ENCODE measurements around the gene SPSB2.
"Not testable (repeated sequence)": the region's sequence is repeated elsewhere in the genome, so short reads cannot be mapped to it uniquely, and the experiment has no call there.

SPSB2 gene

GRCh38 chr12:6915789-6916285 is 42.7 kb upstream of the SPSB2 start:
- peak overlapping the region; percentile 70; the same call in 1 of the 2 replicates for H3K4me3 ChIP-seq (ENCODE audit: low read length)
- DNase-seq (ENCODE audit: low read depth) = no peak
- TF ChIP-seq, protein P1, sequence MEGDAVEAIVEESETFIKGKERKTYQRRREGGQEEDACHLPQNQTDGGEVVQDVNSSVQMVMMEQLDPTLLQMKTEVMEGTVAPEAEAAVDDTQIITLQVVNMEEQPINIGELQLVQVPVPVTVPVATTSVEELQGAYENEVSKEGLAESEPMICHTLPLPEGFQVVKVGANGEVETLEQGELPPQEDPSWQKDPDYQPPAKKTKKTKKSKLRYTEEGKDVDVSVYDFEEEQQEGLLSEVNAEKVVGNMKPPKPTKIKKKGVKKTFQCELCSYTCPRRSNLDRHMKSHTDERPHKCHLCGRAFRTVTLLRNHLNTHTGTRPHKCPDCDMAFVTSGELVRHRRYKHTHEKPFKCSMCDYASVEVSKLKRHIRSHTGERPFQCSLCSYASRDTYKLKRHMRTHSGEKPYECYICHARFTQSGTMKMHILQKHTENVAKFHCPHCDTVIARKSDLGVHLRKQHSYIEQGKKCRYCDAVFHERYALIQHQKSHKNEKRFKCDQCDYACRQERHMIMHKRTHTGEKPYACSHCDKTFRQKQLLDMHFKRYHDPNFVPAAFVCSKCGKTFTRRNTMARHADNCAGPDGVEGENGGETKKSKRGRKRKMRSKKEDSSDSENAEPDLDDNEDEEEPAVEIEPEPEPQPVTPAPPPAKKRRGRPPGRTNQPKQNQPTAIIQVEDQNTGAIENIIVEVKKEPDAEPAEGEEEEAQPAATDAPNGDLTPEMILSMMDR (conservative IDR thresholded peaks at IDR 0.05; ENCODE audit: low read length) = no peak

DNA sequence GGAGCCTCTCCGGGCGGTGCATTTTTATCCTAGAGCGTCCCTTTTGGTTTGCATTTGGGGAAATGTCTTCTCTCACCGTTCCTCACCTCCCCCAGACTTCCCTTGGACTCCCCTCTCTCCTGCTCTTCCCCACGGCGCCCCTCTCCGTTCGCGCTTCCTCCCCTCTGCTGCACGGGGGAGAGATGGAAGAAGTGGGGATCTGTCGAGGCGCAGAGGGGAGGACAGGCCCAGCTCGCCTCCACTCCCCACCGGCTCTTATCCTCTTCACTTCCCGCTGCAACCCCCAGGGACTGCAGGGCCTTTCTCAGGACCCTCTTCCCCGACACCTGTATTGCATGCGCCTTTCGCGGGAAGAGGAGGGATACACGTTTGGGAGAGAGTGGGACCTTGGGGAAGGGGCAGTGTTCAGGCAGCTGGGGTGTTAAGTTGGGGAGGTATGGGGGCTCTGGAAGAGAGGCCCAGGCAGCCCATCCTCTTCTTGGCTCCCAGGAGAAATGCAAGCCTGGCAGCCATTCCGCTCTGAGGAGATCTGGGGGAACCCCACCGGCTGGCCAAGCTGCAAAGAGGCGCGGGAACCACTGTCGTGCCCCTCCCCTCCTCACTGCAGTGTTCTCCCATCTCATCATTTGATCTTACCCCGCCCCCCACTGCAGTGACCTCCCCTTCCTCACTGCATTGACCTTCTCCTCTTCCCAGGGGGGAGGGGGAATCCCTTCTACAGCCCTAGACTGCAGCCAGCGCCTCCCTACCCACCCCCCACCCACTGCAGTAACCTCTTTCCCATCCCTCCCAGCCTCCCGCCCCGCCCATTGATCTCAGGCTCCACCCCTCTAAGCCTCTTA is 42.1 kb upstream of the SPSB2 start:
- H3K4me3 ChIP-seq (ENCODE audit: low read length) = peak overlapping the region; percentile 70
- TF ChIP-seq, protein P1 (conservative IDR thresholded peaks at IDR 0.05; ENCODE audit: low read length) = no peak
- DNase-seq (ENCODE audit: low read depth) = no peak

GRCh38 chr12:6914246-6914946 is 41.3 kb upstream of the SPSB2 start, which contains the start of gene ENO2:
TSS of gene ENO2 (plus strand) at chr12:6914580. CDS start at chr12:6915833, 1,253 bp downstream.
- TF ChIP-seq, protein P1 (conservative IDR thresholded peaks at IDR 0.05; ENCODE audit: low read length) = no peak
- peak within 1 kb of the TSS; percentile 70 for H3K4me3 ChIP-seq (ENCODE audit: low read length)
- DNase-seq (ENCODE audit: low read depth) = peak; percentile 61

- no peak for DNase-seq (ENCODE audit: low read depth)
- TF ChIP-seq, protein P1 (conservative IDR thresholded peaks at IDR 0.05; ENCODE audit: low read length) = no peak
- H3K4me3 ChIP-seq (ENCODE audit: low read length) = no peak overlapping the region
These were observed 39.2 kb upstream of the SPSB2 start for GRCh38 chr12:6912164-6912935.

GRCh38 chr12:6909421-6910145 is 36.5 kb upstream of the SPSB2 start:
- no peak overlapping the region for H3K4me3 ChIP-seq (ENCODE audit: low read length)
- TF ChIP-seq, protein P1 (conservative IDR thresholded peaks at IDR 0.05; ENCODE audit: low read length) = no peak
- DNase-seq (ENCODE audit: low read depth) = no peak

DNA sequence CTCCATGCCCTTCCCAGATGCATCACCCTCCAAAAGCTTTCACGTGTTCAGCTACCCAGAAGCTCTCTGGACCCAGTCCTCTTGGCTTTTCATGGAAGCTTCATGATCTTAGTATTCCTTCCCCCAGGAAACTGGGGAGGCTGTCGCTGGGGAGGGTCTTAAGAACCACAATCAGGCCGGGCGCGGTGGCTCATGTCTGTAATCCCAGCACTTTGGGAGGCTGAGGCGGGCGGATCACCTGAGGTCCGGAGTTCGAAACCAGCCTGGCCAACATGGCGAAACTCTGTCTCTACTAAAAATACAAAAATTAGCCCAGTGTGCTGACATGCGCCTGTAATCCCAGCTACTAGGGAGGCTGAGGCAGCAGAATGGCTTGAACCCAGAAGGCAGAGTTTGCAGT is 35.0 kb upstream of the SPSB2 start:
- not testable (repeated sequence) for DNase-seq (ENCODE audit: low read depth); H3K4me3 ChIP-seq (ENCODE audit: low read length)
